Adrenal gland (tissue), 19 donors: ENCODE measurements around the gene ZNF277. TPM values are rescaled to one million over a fixed set of nuclear protein-coding genes. Genes with fewer than 3 reads are reported as not detected.
A peak's percentile ranks its signal among the peaks of the same experiment; 100 is the strongest.

ENCODE experiments used
- DNase-seq, 7 donors: peaks; one replicate each; pipeline ENCODE4 v3.0.0-alpha.2; 2019 to 2020
- H3K27ac ChIP-seq, 5 donors: fragments of 200-600 bp; sonication (generic) in 4 of 5; 1 replicate in 3 of 5; 2 replicates in 2 of 5; pipeline versions ENCODE4 v1.5.1 to v1.8.0; 2016 to 2020; ENCODE audit warnings: mild to moderate bottlenecking in 1 of 5
- H3K27me3 ChIP-seq: fragments of 200-600 bp; 2 replicates; pipeline ENCODE4 v1.8.0; 2021
- H3K36me3 ChIP-seq, 2 donors: fragments of 200-600 bp; replicated peaks in 1 of 2; 1 replicate in 1 of 2; 2 replicates in 1 of 2; pipeline versions ENCODE4 v1.5.1 to v1.8.0; 2018 to 2022
- H3K4me1 ChIP-seq, 2 donors: fragments of 200-600 bp; replicated peaks in 1 of 2; 1 replicate in 1 of 2; 2 replicates in 1 of 2; pipeline versions ENCODE4 v1.5.1 to v1.8.0; 2018 to 2021
- H3K4me3 ChIP-seq, 4 donors: fragments of 200-600 bp; sonication (generic) in 3 of 4; one replicate each; pipeline ENCODE4 v1.5.1; 2016 to 2018
- H3K9me3 ChIP-seq, 3 donors: fragments of 200-600 bp; sonication (generic) in 1 of 3; replicated peaks in 1 of 3; 1 replicate in 2 of 3; 2 replicates in 1 of 3; pipeline versions ENCODE4 v1.5.1 to v1.8.0; 2016 to 2021
- CTCF ChIP-seq, 6 experiments: fragments of 450-650 bp in 4 of 6; fragments of 200-600 bp in 2 of 6; sonication (generic) in 1 of 6; IDR thresholded peaks; 1 replicate in 5 of 6; 2 replicates in 1 of 6; pipeline versions ENCODE4 v1.5.1 to v1.8.0; 2016 to 2021; ENCODE audit warnings: antibody characterized with exemption in 6 of 6, mild to moderate bottlenecking in 2 of 6, moderate library complexity in 1 of 6
- POLR2A ChIP-seq, 2 donors: fragments of 450-650 bp; IDR thresholded peaks; one replicate each; pipeline ENCODE4 v1.6.1; 2017; ENCODE audit warnings: antibody characterized with exemption in 2 of 2, mild to moderate bottlenecking in 2 of 2, moderate library complexity in 1 of 2
- WGBS, 4 donors: extraction: QIAGEN DNeasy Blood & Tissue Kit in 2 of 4; methylation state at CpG; one replicate each; pipeline versions ENCODE4 v1.1.5 to v1.1.7; 2013 to 2017; 5-methylcytosine and 5-hydroxymethylcytosine counted together
- intact Hi-C, 2 donors: fragments of 100-400 bp; cut with DNase I; formaldehyde crosslinking; loops; one replicate each; pipeline versions ENCODE4 v1.14.1 to v1.15.0; 2022 to 2023
- long read RNA-seq, 10 donors: library from polyadenylated mRNA in 3 of 10; unstranded in 2 of 10; stranded (forward) in 1 of 10; transcript quantifications; one replicate each; pipeline ENCODE4 v2.0.0 and lab custom pipeline, GENCODE V29; 2021 to 2026
- polyA plus RNA-seq, 3 donors: library from polyadenylated mRNA; stranded (reverse); fragments of 200-250 nt in 2 of 3; fragments of 350-450 nt in 1 of 3; fragmentation: Illumina TruSeq in 1 of 3; extraction: RNeasy Lipid Tissue Mini Kit (QIAGEN cat#74804) in 1 of 3; gene quantifications; one replicate each; pipeline ENCODE4 v1.2.3, GENCODE V29; 2013 to 2014
- total RNA-seq, 9 donors: library from RNA; depleted of rRNA in 4 of 9; stranded (reverse); fragments of >200 nt in 4 of 9; fragments of 120-200 nt in 1 of 9; fragmentation: NEBNext Ultra II Directional in 1 of 9; extraction: Animal tissue kit (Norgen Biotek cat#: 25700) in 1 of 9; gene quantifications; one replicate each; pipeline versions ENCODE4 v1.1.0 to v1.2.4, GENCODE V29; 2013 to 2023
- donor health status: healthy with polysubstance abuse.
- donor health status: Bipolar disorder and iron deficiency.
- donor health status: DM: yes; HTN: yes; CAD: no.
- donor health status: DM: no; HTN: no; CAD: no.
- donor health status: DM: no; HTN: no; CAD: no.
- donor health status: DM: yes; HTN: yes; CAD: no.

ZNF277 gene
- total RNA-seq: 10 to 100 TPM; 12.6 to 28.9 (median 21.2) TPM
- polyA plus RNA-seq: 10 to 100 TPM; 15.2 to 30.6 (median 16.3) TPM
- long read RNA-seq, donor 1, transcript ZNF277-201 (12 exons, 1,849 nt): major isoform, 8 of 14 reads
- long read RNA-seq, donor 1, partial matches to known transcripts: 5 of 14 reads
- long read RNA-seq, donor 1, other reads (novel, unspliced or antisense): 0 of 14 reads
- long read RNA-seq, donor 2, partial matches to known transcripts: 0 of 1 reads
- long read RNA-seq, donor 2, other reads (novel, unspliced or antisense): 0 of 1 reads
- long read RNA-seq, donor 3, transcript ZNF277-201 (12 exons, 1,849 nt): major isoform, 5 of 5 reads
- long read RNA-seq, donor 3, partial matches to known transcripts: 0 of 5 reads
- long read RNA-seq, donor 3, other reads (novel, unspliced or antisense): 0 of 5 reads
- long read RNA-seq, donor 4, transcript ZNF277-201 (12 exons, 1,849 nt): major isoform, 14 of 17 reads
- long read RNA-seq, donor 4, partial matches to known transcripts: 1 of 17 reads
- long read RNA-seq, donor 4, other reads (novel, unspliced or antisense): 1 of 17 reads
- long read RNA-seq, donor 5, transcript ZNF277-201 (12 exons, 1,849 nt): major isoform, 24 of 24 reads
- long read RNA-seq, donor 5, partial matches to known transcripts: 0 of 24 reads
- long read RNA-seq, donor 5, other reads (novel, unspliced or antisense): 0 of 24 reads
- long read RNA-seq, donor 6, transcript ZNF277-201 (12 exons, 1,849 nt): major isoform, 16 of 18 reads
- long read RNA-seq, donor 6, partial matches to known transcripts: 0 of 18 reads
- long read RNA-seq, donor 6, other reads (novel, unspliced or antisense): 1 of 18 reads
- long read RNA-seq, donor 7, partial matches to known transcripts: 0 of 4 reads
- long read RNA-seq, donor 7, other reads (novel, unspliced or antisense): 0 of 4 reads
- long read RNA-seq, donor 8, transcript ZNF277-201 (12 exons, 1,849 nt): major isoform, 8 of 15 reads
- long read RNA-seq, donor 8, partial matches to known transcripts: 6 of 15 reads
- long read RNA-seq, donor 8, other reads (novel, unspliced or antisense): 0 of 15 reads
- long read RNA-seq, donor 9, partial matches to known transcripts: 0 of 2 reads
- long read RNA-seq, donor 9, other reads (novel, unspliced or antisense): 0 of 2 reads
- long read RNA-seq, donor 10, partial matches to known transcripts: 0 of 5 reads
- long read RNA-seq, donor 10, other reads (novel, unspliced or antisense): 0 of 5 reads

GRCh38 chr7:112206238-112206990 is at the start of gene ZNF277, which contains the start of gene DOCK4:
Gene ZNF277 (plus strand): TSS chr7:112206695. CDS start chr7:112206717, 22 bp downstream.
Gene DOCK4 (minus strand): TSS chr7:112206399. CDS start chr7:112206138, 261 bp downstream.
- H3K4me3 ChIP-seq: peak within 1 kb of the TSS; percentile 39 to 92 (median 77)
- 0 to 1% (median 1%) methylated on average over 32 to 67 of the region's 67 CpGs for WGBS, 4 donors
- H3K27me3 ChIP-seq: no peaks in the 10 kb centered on the region
- intact Hi-C loops: loop anchor here in 1 of 2 donors (10.0 kb wide), 1 partner anchor 178 kb away; no protein-coding TSS in a partner anchor
- no peaks in the 10 kb centered on the region for H3K36me3 ChIP-seq
- peaks cover 7 to 11% of the 10 kb centered on the region in 2 donors for H3K4me1 ChIP-seq
- peak in 1 of 6 experiments; percentile 10 for TF ChIP-seq CTCF (IDR thresholded peaks at IDR 0.05)
- TF ChIP-seq POLR2A (IDR thresholded peaks at IDR 0.05): peak; percentile 75 to 92
- DNase-seq: peak; percentile 99 to 100 (median 99)
- peak within 1 kb of the TSS; percentile 59 to 93 (median 79) for H3K27ac ChIP-seq
- H3K9me3 ChIP-seq: no peaks in the 10 kb centered on the region

- Histone ChIP-seq H3K9me3 (no peaks in the 10 kb centered on the region), H3K27ac (no peak overlapping the region), H3K27me3 (no peaks in the 10 kb centered on the region), H3K4me3 (no peak overlapping the region), H3K4me1 (peaks cover 10 to 30% of the 10 kb centered on the region in 2 donors), H3K36me3 (no peaks in the 10 kb centered on the region)
- TF ChIP-seq CTCF (IDR thresholded peaks at IDR 0.05) (no peak), POLR2A (IDR thresholded peaks at IDR 0.05) (no peak)
- 61 to 75% (median 67%) methylated on average over 4 of the region's 4 CpGs for WGBS, 4 donors
- DNase-seq: no peak
- intact Hi-C loops: no loop called here
These were observed 49.4 kb upstream of the ZNF277 start for GRCh38 chr7:112157072-112157471.

GRCh38 chr7:112159351-112159750 is 47.1 kb upstream of the ZNF277 start:
- H3K27ac ChIP-seq: no peak overlapping the region
- H3K4me1 ChIP-seq: peaks cover 10 to 34% of the 10 kb centered on the region in 2 donors
- DNase-seq: no peak
- 76 to 80% (median 78%) methylated on average over 8 of the region's 8 CpGs for WGBS, 4 donors
- H3K9me3 ChIP-seq: no peaks in the 10 kb centered on the region
- H3K27me3 ChIP-seq: no peaks in the 10 kb centered on the region
- no peak overlapping the region for H3K4me3 ChIP-seq
- intact Hi-C loops: no loop called here
- H3K36me3 ChIP-seq: no peaks in the 10 kb centered on the region
- TF ChIP-seq CTCF (IDR thresholded peaks at IDR 0.05) (no peak), POLR2A (IDR thresholded peaks at IDR 0.05) (no peak)
